Measurements from ENCODE around the gene TOPAZ1.

TOPAZ1 gene

DNA sequence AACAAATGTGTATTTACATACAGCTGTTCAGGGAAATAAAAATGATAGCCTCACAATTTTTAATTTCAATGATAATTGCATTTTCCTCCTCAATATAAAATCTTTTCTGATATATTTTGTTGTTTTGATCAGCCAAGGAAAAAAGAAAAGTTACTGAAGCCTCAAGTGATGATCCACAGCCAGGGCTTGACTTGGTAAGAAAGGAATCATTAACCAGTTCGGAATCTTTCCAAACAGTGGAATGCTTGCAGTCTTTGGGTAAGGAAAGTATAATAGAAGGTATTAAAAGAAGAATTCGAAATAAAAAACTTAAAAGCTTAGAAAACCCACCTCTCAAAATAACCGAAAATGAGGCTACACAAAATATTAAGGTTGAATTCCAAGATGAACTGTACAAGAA is 1.0 kb downstream of the TOPAZ1 start:
- DNase-seq (ENCODE audit: low spot score), result no peak

GRCh38 chr3:44248152-44248551 is 6.5 kb downstream of the TOPAZ1 start:
- DNase-seq (ENCODE audit: low spot score), result no peak

GRCh38 chr3:44252332-44252959 is 10.8 kb downstream of the TOPAZ1 start:
- no peak for DNase-seq (ENCODE audit: low spot score)

- DNase-seq (ENCODE audit: low spot score), result no peak
Observed at GRCh38 chr3:44259404-44259803, 17.7 kb downstream of the TOPAZ1 start.

DNA sequence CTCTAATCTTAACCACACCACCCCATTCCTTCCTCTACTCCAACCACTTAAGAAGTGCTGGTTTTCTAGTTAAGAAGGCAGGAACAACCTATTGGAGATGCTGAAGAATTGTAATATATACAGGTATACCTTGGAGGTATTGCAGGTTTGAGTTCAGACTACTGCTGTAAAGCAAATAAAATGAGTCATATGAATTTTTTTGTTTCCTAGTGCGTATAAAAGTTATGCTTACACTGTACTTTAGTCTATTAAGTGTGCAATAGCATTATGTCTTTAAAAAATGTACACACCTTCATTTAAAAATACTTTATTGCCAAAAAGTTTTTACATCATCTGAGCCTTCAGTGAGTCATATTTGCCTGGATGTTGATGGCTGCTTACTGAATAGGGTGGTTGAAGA is 22.5 kb downstream of the TOPAZ1 start:
- no peak for DNase-seq (ENCODE audit: low spot score)

DNA sequence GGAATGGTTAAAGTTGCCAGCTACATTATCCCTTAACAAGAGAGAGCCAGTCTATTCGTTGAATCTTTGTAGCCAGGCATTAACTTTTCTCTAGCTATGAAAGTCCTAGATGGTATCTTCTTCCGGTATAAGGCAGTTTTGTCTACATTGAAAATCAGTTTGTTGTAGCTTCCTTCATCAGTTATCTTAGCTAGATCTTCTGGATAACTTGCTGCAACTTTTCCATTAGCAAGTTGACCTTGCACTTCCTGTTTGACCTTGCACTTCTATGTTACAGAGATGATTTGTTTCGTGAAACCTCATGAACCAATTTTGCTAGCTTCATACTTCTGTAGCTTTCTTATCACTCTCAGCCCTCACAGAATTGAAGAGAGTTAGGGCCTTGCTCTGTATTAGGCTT is 24.1 kb downstream of the TOPAZ1 start:
- DNase-seq (ENCODE audit: low spot score), result no peak

- no peak for DNase-seq (ENCODE audit: low spot score)
Observed at GRCh38 chr3:44272191-44272590, 30.5 kb downstream of the TOPAZ1 start.

GRCh38 chr3:44277925-44278324 is 36.2 kb downstream of the TOPAZ1 start:
- DNase-seq (ENCODE audit: low spot score), result no peak

DNA sequence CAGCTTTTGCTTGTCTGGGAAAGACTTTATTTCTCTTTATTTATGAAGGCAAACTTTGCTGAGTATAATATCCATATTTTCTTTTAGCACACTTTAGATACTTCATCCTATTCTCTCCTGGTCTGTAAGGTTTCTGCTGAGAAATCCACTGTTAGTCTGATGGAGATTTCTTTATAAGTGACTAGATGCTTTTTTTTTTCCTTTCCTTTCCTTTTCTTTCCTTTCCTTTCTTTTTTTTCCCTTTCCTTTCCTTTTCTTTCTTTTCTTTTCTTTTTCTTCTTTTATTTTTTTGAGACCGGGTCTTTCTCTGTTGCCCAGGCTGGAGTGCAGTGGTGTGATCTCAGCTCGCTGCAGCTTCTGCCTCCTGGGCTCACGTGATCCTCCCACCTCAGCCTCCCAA is 38.4 kb downstream of the TOPAZ1 start:
- no peak for DNase-seq (ENCODE audit: low spot score)

- DNase-seq (ENCODE audit: low spot score), result no peak
Observed at GRCh38 chr3:44280631-44281030, 38.9 kb downstream of the TOPAZ1 start.

DNA sequence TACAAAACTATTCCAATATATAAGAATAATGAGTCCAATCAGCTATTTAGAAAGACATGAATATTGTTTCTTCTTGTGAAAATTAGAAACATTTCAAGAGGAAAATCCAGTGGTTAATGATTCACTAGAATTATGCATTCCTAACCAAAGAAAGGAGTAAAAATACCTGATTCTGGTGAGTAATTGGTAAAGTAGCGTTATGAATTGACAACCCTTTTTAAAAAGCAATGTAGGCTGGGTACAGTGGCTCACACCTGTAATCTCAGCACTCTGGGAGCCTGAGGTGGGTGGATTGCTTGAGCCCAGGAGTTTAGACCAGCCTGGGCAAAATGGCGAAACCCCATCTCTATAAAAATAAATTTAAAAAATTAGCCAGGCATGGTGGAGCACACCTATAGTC is 43.3 kb downstream of the TOPAZ1 start:
- no peak for DNase-seq (ENCODE audit: low spot score)

- no peak for DNase-seq (ENCODE audit: low spot score)
Observed at GRCh38 chr3:44289882-44290462, 48.3 kb downstream of the TOPAZ1 start.

GRCh38 chr3:44292276-44292675 is 50.6 kb downstream of the TOPAZ1 start:
- no peak for DNase-seq (ENCODE audit: low spot score)

- no peak for DNase-seq (ENCODE audit: low spot score)
Observed at GRCh38 chr3:44292947-44293346, 51.3 kb downstream of the TOPAZ1 start.

- DNase-seq (ENCODE audit: low spot score), result no peak
Observed at GRCh38 chr3:44297255-44297654, 55.6 kb downstream of the TOPAZ1 start.

DNA sequence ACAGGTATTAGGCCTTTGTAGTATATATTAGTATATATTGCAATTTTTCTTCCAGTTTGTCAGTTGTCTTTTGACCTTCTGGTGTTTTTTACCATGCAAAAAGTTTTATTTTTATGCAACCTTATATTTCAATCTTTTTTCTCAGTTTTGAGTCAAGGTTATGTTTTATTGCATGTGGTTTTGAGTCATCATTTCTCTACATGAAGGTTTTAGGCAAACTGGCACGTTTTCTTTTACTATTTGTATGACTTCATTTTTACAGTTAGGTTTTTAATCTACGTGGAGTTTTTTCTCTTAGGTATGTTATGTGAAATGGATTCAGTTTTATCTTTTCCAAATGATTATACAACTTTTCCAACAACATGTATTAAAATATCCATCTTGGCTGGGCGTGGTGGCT is 60.1 kb downstream of the TOPAZ1 start:
- DNase-seq (ENCODE audit: low spot score), result no peak

DNA sequence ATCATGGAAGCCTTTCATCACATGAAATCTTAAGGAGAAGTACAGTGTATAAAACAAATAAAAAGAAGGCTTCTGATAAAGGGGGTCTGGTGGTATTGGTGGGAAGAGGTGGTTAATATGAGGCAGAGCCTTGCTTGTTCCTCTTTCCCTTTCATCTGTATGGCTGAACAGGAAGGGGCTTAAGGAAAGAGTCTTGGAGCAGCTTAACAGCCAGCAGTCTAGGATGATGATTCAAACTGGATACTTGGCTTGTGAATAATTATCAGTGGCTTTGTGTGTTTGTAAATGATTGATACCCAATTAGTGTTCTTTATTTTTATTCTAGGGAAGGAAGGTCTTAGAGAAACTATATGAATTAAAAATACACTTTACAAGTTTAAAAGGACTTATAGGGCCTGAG is 67.8 kb downstream of the TOPAZ1 start:
- no peak for DNase-seq (ENCODE audit: low spot score)

DNA sequence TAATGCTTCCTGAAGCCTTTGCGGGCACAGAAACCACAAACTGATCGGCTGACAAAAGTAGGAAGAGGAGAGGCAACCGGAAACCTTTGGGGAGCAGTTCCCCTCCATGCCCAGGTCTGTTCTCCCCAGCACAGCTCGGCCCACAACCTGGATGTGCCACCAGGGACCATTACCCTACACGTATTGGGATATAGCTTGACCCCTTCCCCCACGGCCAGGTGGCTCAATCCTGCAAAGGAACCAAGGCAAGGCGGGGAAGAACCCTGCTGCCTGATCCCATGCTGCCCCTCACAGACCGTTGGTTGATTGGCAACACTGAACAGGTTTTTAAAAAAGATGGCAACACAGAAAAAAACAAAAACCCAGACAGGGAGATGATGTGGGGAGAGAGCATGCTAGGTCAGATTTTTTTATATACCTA is 77.2 kb downstream of the TOPAZ1 start:
- DNase-seq (ENCODE audit: low spot score), result no peak

DNA sequence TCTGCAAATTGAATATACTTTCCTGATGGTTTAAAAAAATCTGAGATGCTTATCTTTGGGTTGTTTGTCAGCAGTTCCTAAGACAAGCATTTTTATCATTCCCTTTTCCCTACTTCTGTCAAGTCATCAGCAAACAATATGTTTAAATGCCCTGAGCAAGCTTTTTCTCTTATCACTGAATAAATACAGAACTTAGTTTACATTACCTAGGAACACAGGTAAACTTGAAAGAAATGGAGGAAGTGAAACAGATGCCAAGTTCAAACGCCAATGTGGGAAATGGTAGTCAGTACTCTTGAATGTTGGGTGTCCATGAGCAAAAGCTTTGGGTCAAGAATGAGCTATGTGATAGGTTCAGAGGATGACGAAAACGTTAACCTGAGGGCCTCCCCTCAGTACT is 79.6 kb downstream of the TOPAZ1 start:
- no peak for DNase-seq (ENCODE audit: low spot score)

GRCh38 chr3:44323341-44323955 is 81.8 kb downstream of the TOPAZ1 start:
- DNase-seq (ENCODE audit: low spot score), result peak; percentile 82

DNA sequence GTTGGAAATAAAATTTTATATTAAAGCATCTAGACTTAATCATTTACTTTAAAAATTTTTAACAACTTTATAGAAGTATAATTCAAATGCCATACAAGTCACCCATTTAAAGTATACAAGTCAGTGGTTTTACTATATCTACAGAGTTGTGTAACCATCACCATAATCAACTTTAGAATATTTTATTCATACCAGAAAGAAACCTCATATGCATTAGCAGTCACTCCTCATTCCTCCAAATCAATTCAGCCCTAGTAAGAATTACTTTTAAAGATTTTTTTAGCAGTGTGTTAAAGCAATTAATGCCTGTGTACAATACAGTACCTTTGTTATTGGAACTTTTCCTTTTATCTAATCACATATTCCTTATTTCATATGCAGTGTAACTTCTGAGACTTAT is 82.9 kb downstream of the TOPAZ1 start:
- no peak for DNase-seq (ENCODE audit: low spot score)

DNA sequence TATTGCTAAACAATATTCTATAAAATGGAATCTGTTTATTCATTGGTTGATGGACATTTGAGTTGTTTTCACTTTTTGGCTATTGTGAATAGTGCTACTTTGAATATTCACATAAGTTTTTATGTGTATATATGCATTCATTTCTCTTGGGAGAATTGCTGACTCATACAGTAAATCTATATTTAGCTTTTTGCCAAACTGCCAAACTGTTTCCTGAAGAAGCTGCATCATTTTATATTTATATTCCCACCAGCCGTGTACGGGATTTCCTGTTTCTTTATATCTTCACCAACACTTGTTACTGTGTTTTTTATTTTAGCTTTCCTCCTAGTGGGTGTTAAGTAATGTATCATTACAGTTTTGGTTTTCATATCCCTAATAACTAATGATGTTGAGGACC is 84.3 kb downstream of the TOPAZ1 start:
- no peak for DNase-seq (ENCODE audit: low spot score)

GRCh38 chr3:44326515-44326914 is 84.8 kb downstream of the TOPAZ1 start:
- no peak for DNase-seq (ENCODE audit: low spot score)

DNA sequence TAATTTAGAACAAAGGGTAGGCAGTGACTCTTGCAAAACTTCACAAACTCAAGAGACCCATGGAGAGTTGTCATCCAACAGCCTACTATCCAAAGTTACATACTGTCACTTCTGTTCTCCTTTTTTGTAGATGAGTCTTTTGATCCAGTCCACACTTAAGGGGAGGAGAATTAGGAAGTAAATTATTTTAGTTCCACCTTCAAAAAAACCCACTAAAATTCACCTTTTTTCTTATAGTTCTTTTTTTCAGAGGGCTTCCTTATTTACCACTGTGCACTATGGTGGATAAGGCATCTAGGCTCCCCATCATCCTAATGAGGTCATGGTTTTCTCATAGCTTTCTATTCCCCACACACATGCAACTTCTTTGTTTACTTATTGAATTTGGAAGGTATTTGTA is 88.3 kb downstream of the TOPAZ1 start:
- no peak for DNase-seq (ENCODE audit: low spot score)

All from pons (tissue), 1 donor.